ENCODE data around the gene RTL10. TPM values are rescaled to one million over a fixed set of nuclear protein-coding genes. Genes with fewer than 3 reads are reported as not detected.
"Not testable (repeated sequence)": the region's sequence is repeated elsewhere in the genome, so short reads cannot be mapped to it uniquely, and the experiment has no call there.

RTL10 gene
- total RNA-seq, 4 donors from 2014 or later = 6.8 to 24.3 (median 17.7) TPM

- intact Hi-C loops (cut with DNase I; ENCODE audit: low total_unique reads) = no loop called here
- DNase-seq = no peak
- H3K27ac ChIP-seq = no peak overlapping the region
These were observed 18.2 kb downstream of the RTL10 start for GRCh38 chr22:19836512-19836911.

DNA sequence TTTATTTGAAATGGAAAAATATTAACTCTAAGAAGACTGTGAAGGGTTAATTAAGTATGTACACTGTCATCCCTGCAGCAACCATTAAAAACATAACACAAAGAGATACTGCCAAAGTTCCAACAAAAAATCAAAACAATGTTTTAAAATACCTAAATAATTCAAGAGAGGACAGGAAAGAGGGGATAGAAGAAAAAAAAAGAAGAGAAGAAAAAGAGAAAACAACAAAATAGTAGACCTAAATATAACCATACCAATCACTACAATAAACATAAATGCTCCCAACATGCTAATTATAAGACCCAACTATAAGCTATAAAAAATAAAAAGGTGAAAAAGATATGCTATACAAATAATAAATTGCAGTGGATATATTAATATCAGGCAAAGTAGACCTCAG, 20.1 kb downstream of the RTL10 start:
- TF ChIP-seq POLR2A (IDR thresholded peaks at IDR 0.05) = no peak
- TF ChIP-seq, protein P1, sequence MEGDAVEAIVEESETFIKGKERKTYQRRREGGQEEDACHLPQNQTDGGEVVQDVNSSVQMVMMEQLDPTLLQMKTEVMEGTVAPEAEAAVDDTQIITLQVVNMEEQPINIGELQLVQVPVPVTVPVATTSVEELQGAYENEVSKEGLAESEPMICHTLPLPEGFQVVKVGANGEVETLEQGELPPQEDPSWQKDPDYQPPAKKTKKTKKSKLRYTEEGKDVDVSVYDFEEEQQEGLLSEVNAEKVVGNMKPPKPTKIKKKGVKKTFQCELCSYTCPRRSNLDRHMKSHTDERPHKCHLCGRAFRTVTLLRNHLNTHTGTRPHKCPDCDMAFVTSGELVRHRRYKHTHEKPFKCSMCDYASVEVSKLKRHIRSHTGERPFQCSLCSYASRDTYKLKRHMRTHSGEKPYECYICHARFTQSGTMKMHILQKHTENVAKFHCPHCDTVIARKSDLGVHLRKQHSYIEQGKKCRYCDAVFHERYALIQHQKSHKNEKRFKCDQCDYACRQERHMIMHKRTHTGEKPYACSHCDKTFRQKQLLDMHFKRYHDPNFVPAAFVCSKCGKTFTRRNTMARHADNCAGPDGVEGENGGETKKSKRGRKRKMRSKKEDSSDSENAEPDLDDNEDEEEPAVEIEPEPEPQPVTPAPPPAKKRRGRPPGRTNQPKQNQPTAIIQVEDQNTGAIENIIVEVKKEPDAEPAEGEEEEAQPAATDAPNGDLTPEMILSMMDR (IDR thresholded peaks at IDR 0.05) = no peak
- no peaks in the 10 kb centered on the region for H3K4me1 ChIP-seq
- no peaks in the 10 kb centered on the region for H3K9me3 ChIP-seq
- no peaks in the 10 kb centered on the region for H3K27me3 ChIP-seq
- intact Hi-C loops (cut with DNase I; ENCODE audit: low total_unique reads) = no loop called here
- H3K36me3 ChIP-seq = no peaks in the 10 kb centered on the region
- no peak overlapping the region for H3K4me3 ChIP-seq
- H3K27ac ChIP-seq = no peak overlapping the region
- no peak for DNase-seq

More at GRCh38 chr22:19836512-19836911, 18.2 kb downstream of the RTL10 start:
- H3K9me3 ChIP-seq = no peaks in the 10 kb centered on the region
- H3K36me3 ChIP-seq = no peaks in the 10 kb centered on the region
- no peaks in the 10 kb centered on the region for H3K4me1 ChIP-seq
- no peaks in the 10 kb centered on the region for H3K27me3 ChIP-seq
- TF ChIP-seq POLR2A (IDR thresholded peaks at IDR 0.05) = no peak
- TF ChIP-seq, protein P1 (IDR thresholded peaks at IDR 0.05) = no peak
- H3K4me3 ChIP-seq = no peak overlapping the region

- H3K4me3 ChIP-seq = not testable (repeated sequence)
These were observed 21.3 kb downstream of the RTL10 start for GRCh38 chr22:19833327-19833726.

GRCh38 chr22:19832476-19833108, 22.1 kb downstream of the RTL10 start:
- H3K36me3 ChIP-seq = no peaks in the 10 kb centered on the region
- no peak for TF ChIP-seq POLR2A (IDR thresholded peaks at IDR 0.05)
- TF ChIP-seq, protein P1 (IDR thresholded peaks at IDR 0.05) = no peak
- H3K27ac ChIP-seq = no peak overlapping the region
- no peak overlapping the region for H3K4me3 ChIP-seq
- no peaks in the 10 kb centered on the region for H3K27me3 ChIP-seq
- no peaks in the 10 kb centered on the region for H3K4me1 ChIP-seq
- DNase-seq = no peak
- intact Hi-C loops (cut with DNase I; ENCODE audit: low total_unique reads) = no loop called here
- no peaks in the 10 kb centered on the region for H3K9me3 ChIP-seq

More at GRCh38 chr22:19833327-19833726, 21.3 kb downstream of the RTL10 start:
- H3K27ac ChIP-seq; intact Hi-C loops (cut with DNase I; ENCODE audit: low total_unique reads); H3K36me3 ChIP-seq; H3K9me3 ChIP-seq; H3K27me3 ChIP-seq; H3K4me1 ChIP-seq; DNase-seq: not testable (repeated sequence)

- intact Hi-C loops (cut with DNase I; ENCODE audit: low total_unique reads); H3K9me3 ChIP-seq; H3K27me3 ChIP-seq; H3K4me3 ChIP-seq; H3K36me3 ChIP-seq; DNase-seq; H3K27ac ChIP-seq; H3K4me1 ChIP-seq: not testable (repeated sequence)
These were observed 22.7 kb downstream of the RTL10 start for GRCh38 chr22:19831979-19832378.

- H3K9me3 ChIP-seq = no peaks in the 10 kb centered on the region
- H3K4me3 ChIP-seq = no peak overlapping the region
- H3K4me1 ChIP-seq = no peaks in the 10 kb centered on the region
- DNase-seq = no peak
- intact Hi-C loops (cut with DNase I; ENCODE audit: low total_unique reads) = no loop called here
- H3K27me3 ChIP-seq = no peaks in the 10 kb centered on the region
- TF ChIP-seq, protein P1 (IDR thresholded peaks at IDR 0.05) = no peak
- no peak overlapping the region for H3K27ac ChIP-seq
- no peaks in the 10 kb centered on the region for H3K36me3 ChIP-seq
These were observed 23.7 kb downstream of the RTL10 start for GRCh38 chr22:19831016-19831415.
